GM23248 (cell line): ENCODE measurements around the gene PLPP6. TPM values are rescaled to one million over a fixed set of nuclear protein-coding genes. Genes with fewer than 3 reads are reported as not detected.

Experiments
- DNase-seq: peaks from one replicate; pipeline ENCODE4 v3.0.0-alpha.2; 2015
- H2AFZ ChIP-seq: fragments of 200-600 bp; sonication (generic); 2 replicates; pipeline ENCODE4 v1.6.1; 2016; ENCODE audit warnings: antibody characterized with exemption
- H3F3A ChIP-seq: fragments of 200-600 bp; sonication (generic); 2 replicates; pipeline ENCODE4 v1.6.1; 2016; ENCODE audit warnings: mild to moderate bottlenecking, antibody characterized with exemption, mixed run types; ENCODE audit not compliant: insufficient read depth
- H3K27ac ChIP-seq: fragments of 200-600 bp; sonication (generic); 2 replicates; pipeline ENCODE4 v1.5.1; 2016; ENCODE audit warnings: mild to moderate bottlenecking
- H3K27me3 ChIP-seq: fragments of 200-600 bp; sonication (generic); replicated peaks from 2 replicates; pipeline ENCODE4 v1.6.1; 2016; ENCODE audit warnings: mild to moderate bottlenecking; ENCODE audit not compliant: insufficient read depth
- H3K36me3 ChIP-seq: fragments of 200-600 bp; sonication (generic); 2 replicates; pipeline ENCODE4 v1.6.1; 2016; ENCODE audit warnings: low read depth, mild to moderate bottlenecking
- H3K4me1 ChIP-seq: fragments of 200-600 bp; sonication (generic); 2 replicates; pipeline ENCODE4 v1.6.1; 2016; ENCODE audit warnings: mild to moderate bottlenecking; ENCODE audit not compliant: insufficient read depth
- H3K4me2 ChIP-seq: fragments of 200-600 bp; sonication (generic); one replicate; pipeline ENCODE4 v1.6.1; 2016; ENCODE audit warnings: mild to moderate bottlenecking; ENCODE audit not compliant: unreplicated experiment
- H3K4me3 ChIP-seq: fragments of 200-600 bp; sonication (generic); 2 replicates; pipeline ENCODE4 v1.5.1; 2016; ENCODE audit warnings: mild to moderate bottlenecking
- H3K79me2 ChIP-seq: fragments of 200-600 bp; sonication (generic); 2 replicates; pipeline ENCODE4 v1.6.1; 2016; ENCODE audit warnings: mild to moderate bottlenecking; ENCODE audit not compliant: insufficient read depth
- H3K9ac ChIP-seq: fragments of 200-600 bp; sonication (generic); 2 replicates; pipeline ENCODE4 v1.6.1; 2016; ENCODE audit warnings: mild to moderate bottlenecking
- H3K9me2 ChIP-seq: fragments of 200-600 bp; sonication (generic); 2 replicates; pipeline ENCODE4 v1.6.1; 2016; ENCODE audit warnings: mixed run types, mild to moderate bottlenecking, moderate library complexity; ENCODE audit not compliant: insufficient read depth
- H3K9me3 ChIP-seq: fragments of 200-600 bp; sonication (generic); one replicate; pipeline ENCODE4 v1.6.1; 2017; ENCODE audit warnings: low read depth
- H4K20me1 ChIP-seq: fragments of 200-600 bp; sonication (generic); 2 replicates; pipeline ENCODE4 v1.6.0; 2016; ENCODE audit not compliant: insufficient read depth
- EZH2 ChIP-seq: fragments of 200-600 bp; sonication (generic); IDR thresholded peaks from 2 replicates; pipeline ENCODE4 v1.6.1; 2018; ENCODE audit warnings: antibody characterized with exemption, mild to moderate bottlenecking; ENCODE audit not compliant: insufficient read depth, poor library complexity, severe bottlenecking
- EZH2phosphoT487 ChIP-seq: fragments of 200-600 bp; sonication (generic); IDR thresholded peaks from 2 replicates; pipeline ENCODE4 v1.6.1; 2018; ENCODE audit warnings: antibody characterized with exemption, moderate library complexity, mild to moderate bottlenecking, low read depth; ENCODE audit not compliant: insufficient read depth
- WGBS, 2 experiments: methylation state at CpG; one replicate each; pipeline ENCODE4 v1.1.6; 2015 to 2017; ENCODE audit warnings: low lambda C conversion rate in 2 of 2, low coverage in 1 of 2; ENCODE audit errors: missing lambda C conversion rate in 2 of 2; 5-methylcytosine and 5-hydroxymethylcytosine counted together
- in situ Hi-C: fragments of 300-500 bp; cut with MboI; formaldehyde crosslinking; loops from 2 replicates; pipeline ENCODE4 v1.15.0; 2020
- polyA plus RNA-seq: library from polyadenylated mRNA; unstranded; fragments of >200 nt; fragmentation: Nextera tagmentation; extraction: Ambion mirVana; gene quantifications from 2 replicates; pipeline ENCODE4 v1.2.1, GENCODE V29; 2016
- total RNA-seq: library from RNA; depleted of rRNA; stranded (reverse); fragments of >200 nt; shearing (Covaris generic); gene quantifications from 2 replicates; pipeline ENCODE4 v1.2.3, GENCODE V29; 2014

Gene PLPP6
- total and polyA plus RNA-seq, 2 experiments from 2014 or later: 7.4 to 7.9 TPM

GRCh38 chr9:4674783-4675182, 12.7 kb downstream of the PLPP6 start:
- Histone ChIP-seq H2AFZ (peak overlapping the region; percentile 39; the same call in 1 of the 2 replicates), H3K9me3 (no peaks in the 10 kb centered on the region), H3K9ac (peak overlapping the region; percentile 5; the same call in 1 of the 2 replicates), H3K4me3 (0 out of 2 replicates have a peak overlapping the region, but pooled peaks have one; percentile 19), H3K9me2 (no peaks in the 10 kb centered on the region), H3K27me3 (no peaks in the 10 kb centered on the region), H3K36me3 (no peaks in the 10 kb centered on the region), H4K20me1 (no peaks in the 10 kb centered on the region), H3K4me1 (peaks cover 23% of the 10 kb centered on the region), H3K79me2 (peaks cover 3% of the 10 kb centered on the region), H3F3A (peaks cover 20% of the 10 kb centered on the region), H3K27ac (peak overlapping the region; percentile 66), H3K4me2 (peak overlapping the region; percentile 29)
- in situ Hi-C loops: no loop called here
- no peak for TF ChIP-seq EZH2phosphoT487
- no peak for TF ChIP-seq EZH2
- peak; percentile 93 for DNase-seq

GRCh38 chr9:4677392-4677791, 15.3 kb downstream of the PLPP6 start:
- 78 to 85% methylated on average over 3 of the region's 3 CpGs for WGBS, 2 experiments
- H3K4me1 ChIP-seq: peaks cover 32% of the 10 kb centered on the region
- no peak for DNase-seq
- no peaks in the 10 kb centered on the region for H3K27me3 ChIP-seq
- H3K9ac ChIP-seq: no peak overlapping the region
- peaks cover 29% of the 10 kb centered on the region for H3K79me2 ChIP-seq
- no peaks in the 10 kb centered on the region for H3K9me3 ChIP-seq
- no peak overlapping the region for H3K4me3 ChIP-seq
- H3F3A ChIP-seq: peaks cover 37% of the 10 kb centered on the region
- H3K36me3 ChIP-seq: no peaks in the 10 kb centered on the region
- no peak for TF ChIP-seq EZH2phosphoT487
- TF ChIP-seq EZH2: no peak
- no peak overlapping the region for H3K4me2 ChIP-seq
- H2AFZ ChIP-seq: no peak overlapping the region
- H3K9me2 ChIP-seq: no peaks in the 10 kb centered on the region
- in situ Hi-C loops: no loop called here
- no peak overlapping the region for H3K27ac ChIP-seq
- no peaks in the 10 kb centered on the region for H4K20me1 ChIP-seq

- peaks cover 32% of the 10 kb centered on the region for H3K4me1 ChIP-seq
- peaks cover 37% of the 10 kb centered on the region for H3F3A ChIP-seq
- peak overlapping the region; percentile 91 for H3K27ac ChIP-seq
- TF ChIP-seq EZH2: no peak
- TF ChIP-seq EZH2phosphoT487: no peak
- H3K4me2 ChIP-seq: peak overlapping the region; percentile 72
- peak overlapping the region; percentile 80 for H3K4me3 ChIP-seq
- WGBS, 2 experiments: 1% methylated on average over 16 of the region's 16 CpGs
- H3K9me3 ChIP-seq: no peaks in the 10 kb centered on the region
- in situ Hi-C loops: no loop called here
- H3K9me2 ChIP-seq: no peaks in the 10 kb centered on the region
- H3K79me2 ChIP-seq: peaks cover 41% of the 10 kb centered on the region
- H3K36me3 ChIP-seq: no peaks in the 10 kb centered on the region
- peak overlapping the region; percentile 85 for H2AFZ ChIP-seq
- DNase-seq: peak; percentile 59
- H3K27me3 ChIP-seq: no peaks in the 10 kb centered on the region
- no peaks in the 10 kb centered on the region for H4K20me1 ChIP-seq
- H3K9ac ChIP-seq: peak overlapping the region; percentile 93
Measured at GRCh38 chr9:4678679-4679267, 16.7 kb downstream of the PLPP6 start.

- H3K9ac ChIP-seq: peak within 1 kb of the TSS; percentile 93
- TF ChIP-seq EZH2: no peak
Measured at GRCh38 chr9:4679268-4680172, 17.4 kb downstream of the PLPP6 start, which contains the start of gene CDC37L1. Gene CDC37L1 (plus strand): TSS chr9:4679569. CDS start chr9:4679768, 199 bp downstream.

More at GRCh38 chr9:4679268-4680172, 17.4 kb downstream of the PLPP6 start, which contains the start of gene CDC37L1:
- 1% methylated on average over 65 to 66 of the region's 66 CpGs for WGBS, 2 experiments
- Histone ChIP-seq H3K4me1 (peaks cover 28% of the 10 kb centered on the region), H3K27me3 (no peaks in the 10 kb centered on the region), H3K79me2 (peaks cover 49% of the 10 kb centered on the region), H3F3A (peaks cover 37% of the 10 kb centered on the region), H3K36me3 (no peaks in the 10 kb centered on the region), H2AFZ (peak within 1 kb of the TSS; percentile 85), H3K9me3 (no peaks in the 10 kb centered on the region), H3K4me3 (peak within 1 kb of the TSS; percentile 80), H3K27ac (peak within 1 kb of the TSS; percentile 91), H3K9me2 (no peaks in the 10 kb centered on the region), H3K4me2 (peak within 1 kb of the TSS; percentile 95), H4K20me1 (no peaks in the 10 kb centered on the region)
- in situ Hi-C loops: no loop called here
- peak; percentile 98 for DNase-seq
